Glutamatergic neuron (in vitro differentiated cells): ENCODE measurements around the gene MRTFB. TPM values are rescaled to one million over a fixed set of nuclear protein-coding genes. Genes with fewer than 3 reads are reported as not detected.

ENCODE experiments used
- DNase-seq: peaks from one replicate; pipeline ENCODE4 v3.0.0; 2022
- H3K27ac Mint-ChIP-seq: one replicate; pipeline ENCODE4 v1.8.0; 2020; ENCODE audit warnings: mild to moderate bottlenecking, mixed read lengths, inconsistent platforms; ENCODE audit not compliant: unreplicated experiment
- H3K27me3 Mint-ChIP-seq: one replicate; pipeline ENCODE4 v1.8.0; 2020; ENCODE audit warnings: mild to moderate bottlenecking, moderate library complexity, mixed read lengths, inconsistent platforms; ENCODE audit not compliant: unreplicated experiment
- H3K36me3 Mint-ChIP-seq: one replicate; pipeline ENCODE4 v1.8.0; 2020; ENCODE audit warnings: mild to moderate bottlenecking, mixed read lengths, inconsistent platforms; ENCODE audit not compliant: unreplicated experiment
- H3K4me1 Mint-ChIP-seq: one replicate; pipeline ENCODE4 v1.8.0; 2020; ENCODE audit warnings: mild to moderate bottlenecking, low read depth, mixed read lengths, inconsistent platforms; ENCODE audit not compliant: unreplicated experiment
- H3K4me3 Mint-ChIP-seq: one replicate; pipeline ENCODE4 v1.8.0; 2020; ENCODE audit warnings: mild to moderate bottlenecking, mixed read lengths, inconsistent platforms; ENCODE audit not compliant: unreplicated experiment
- H3K9me3 Mint-ChIP-seq: one replicate; pipeline ENCODE4 v1.8.0; 2020; ENCODE audit warnings: mild to moderate bottlenecking, moderate library complexity, mixed read lengths, inconsistent platforms; ENCODE audit not compliant: unreplicated experiment
- CTCF ChIP-seq: fragments of 200-600 bp; sonication (generic); IDR thresholded peaks from one replicate; pipeline ENCODE4 v1.5.0; 2021; ENCODE audit not compliant: partially characterized antibody, unreplicated experiment
- total RNA-seq: library from RNA; stranded (reverse); fragmentation: NEBNext Ultra II Directional; extraction: Animal tissue kit (Norgen Biotek cat#: 25700); gene quantifications from one replicate; pipeline ENCODE4 v1.2.1, GENCODE V29; 2021; ENCODE audit not compliant: unreplicated experiment

The MRTFB gene
- total RNA-seq, 1 donor from 2014 or later, result 29.6 TPM

GRCh38 chr16:14307527-14308367, 236.6 kb downstream of the MRTFB start:
- H3K4me3 Mint-ChIP-seq, result no peak overlapping the region
- H3K27ac Mint-ChIP-seq, result no peak overlapping the region
- no peaks in the 10 kb centered on the region for H3K9me3 Mint-ChIP-seq
- peaks cover 17% of the 10 kb centered on the region for H3K4me1 Mint-ChIP-seq
- H3K27me3 Mint-ChIP-seq, result peaks cover 4% of the 10 kb centered on the region
- no peak for DNase-seq
- no peaks in the 10 kb centered on the region for H3K36me3 Mint-ChIP-seq
- no peak for TF ChIP-seq CTCF

- Mint-ChIP-seq H3K36me3 (no peaks in the 10 kb centered on the region), H3K9me3 (no peaks in the 10 kb centered on the region), H3K27me3 (peaks cover 3% of the 10 kb centered on the region), H3K27ac (no peak overlapping the region), H3K4me1 (peaks cover 17% of the 10 kb centered on the region), H3K4me3 (no peak overlapping the region)
- no peak for TF ChIP-seq CTCF
- DNase-seq, result no peak
Observed at GRCh38 chr16:14308368-14308723, 237.2 kb downstream of the MRTFB start.

- no peak for DNase-seq
- Mint-ChIP-seq H3K27ac (no peak overlapping the region), H3K36me3 (no peaks in the 10 kb centered on the region), H3K4me1 (peaks cover 17% of the 10 kb centered on the region), H3K4me3 (no peak overlapping the region), H3K9me3 (no peaks in the 10 kb centered on the region), H3K27me3 (peaks cover 1% of the 10 kb centered on the region)
- no peak for TF ChIP-seq CTCF
Observed at GRCh38 chr16:14309001-14309886, 238.1 kb downstream of the MRTFB start.

- Mint-ChIP-seq H3K4me1 (peaks cover 17% of the 10 kb centered on the region), H3K9me3 (no peaks in the 10 kb centered on the region), H3K27ac (no peak overlapping the region), H3K4me3 (no peak overlapping the region), H3K36me3 (no peaks in the 10 kb centered on the region), H3K27me3 (peaks cover 1% of the 10 kb centered on the region)
- no peak for DNase-seq
- TF ChIP-seq CTCF, result no peak
Observed at GRCh38 chr16:14309906-14310305, 238.8 kb downstream of the MRTFB start.
